DMS114 treated with DMSO at 0.1 percent for 48 hours (cell line): ENCODE results near the gene SLC37A1.

Experiments
- DNase-seq: peaks from one replicate; lab custom pipeline; 2025; ENCODE audit not compliant: unreplicated experiment; lab: John Stamatoyannopoulos, UW

Gene SLC37A1

GRCh38 chr21:42525676-42526378 is 12.2 kb downstream of the SLC37A1 start:
- DNase-seq, result no peak

- no peak for DNase-seq
Observed at GRCh38 chr21:42526379-42526727, 12.7 kb downstream of the SLC37A1 start.

- no peak for DNase-seq
Observed at GRCh38 chr21:42527127-42527488, 13.5 kb downstream of the SLC37A1 start.

GRCh38 chr21:42527489-42528158 is 14.0 kb downstream of the SLC37A1 start:
- DNase-seq, result no peak

GRCh38 chr21:42530167-42530518 is 16.5 kb downstream of the SLC37A1 start:
- no peak for DNase-seq

- DNase-seq, result no peak
Observed at GRCh38 chr21:42531771-42532170, 18.1 kb downstream of the SLC37A1 start.

GRCh38 chr21:42532466-42533181 is 19.0 kb downstream of the SLC37A1 start:
- no peak for DNase-seq

- DNase-seq, result no peak
Observed at GRCh38 chr21:42533306-42533962, 19.8 kb downstream of the SLC37A1 start.

GRCh38 chr21:42533963-42534355 is 20.3 kb downstream of the SLC37A1 start:
- no peak for DNase-seq

- DNase-seq, result no peak
Observed at GRCh38 chr21:42534421-42535378, 21.0 kb downstream of the SLC37A1 start.

- DNase-seq, result no peak
Observed at GRCh38 chr21:42535602-42536171, 22.0 kb downstream of the SLC37A1 start.

- DNase-seq, result no peak
Observed at GRCh38 chr21:42536601-42537000, 22.9 kb downstream of the SLC37A1 start.

GRCh38 chr21:42537106-42537742 is 23.6 kb downstream of the SLC37A1 start:
- DNase-seq, result no peak

GRCh38 chr21:42538479-42539275 is 25.0 kb downstream of the SLC37A1 start:
- DNase-seq, result no peak

GRCh38 chr21:42539342-42539741 is 25.7 kb downstream of the SLC37A1 start:
- DNase-seq, result no peak

- DNase-seq, result no peak
Observed at GRCh38 chr21:42539931-42540343, 26.3 kb downstream of the SLC37A1 start.

- no peak for DNase-seq
Observed at GRCh38 chr21:42540396-42540795, 26.7 kb downstream of the SLC37A1 start.

GRCh38 chr21:42541174-42541573 is 27.5 kb downstream of the SLC37A1 start:
- no peak for DNase-seq

GRCh38 chr21:42541618-42542017 is 28.0 kb downstream of the SLC37A1 start:
- no peak for DNase-seq
